Hematopoietic multipotent progenitor cell treated with erythropoietin and hydrocortisone succinate and interleukin-3 and kit ligand, for 17 days (in vitro differentiated cells): ENCODE measurements around the gene PDF.
A peak's percentile ranks its signal among the peaks of the same experiment; 100 is the strongest.
"Not testable (repeated sequence)": the region's sequence is repeated elsewhere in the genome, so short reads cannot be mapped to it uniquely, and the experiment has no call there.

Source experiments
- DNase-seq: peaks from one replicate; pipeline ENCODE4 v3.0.0-alpha.2; 2015; ENCODE audit warnings: low spot score

PDF gene, protein sequence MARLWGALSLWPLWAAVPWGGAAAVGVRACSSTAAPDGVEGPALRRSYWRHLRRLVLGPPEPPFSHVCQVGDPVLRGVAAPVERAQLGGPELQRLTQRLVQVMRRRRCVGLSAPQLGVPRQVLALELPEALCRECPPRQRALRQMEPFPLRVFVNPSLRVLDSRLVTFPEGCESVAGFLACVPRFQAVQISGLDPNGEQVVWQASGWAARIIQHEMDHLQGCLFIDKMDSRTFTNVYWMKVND

DNA sequence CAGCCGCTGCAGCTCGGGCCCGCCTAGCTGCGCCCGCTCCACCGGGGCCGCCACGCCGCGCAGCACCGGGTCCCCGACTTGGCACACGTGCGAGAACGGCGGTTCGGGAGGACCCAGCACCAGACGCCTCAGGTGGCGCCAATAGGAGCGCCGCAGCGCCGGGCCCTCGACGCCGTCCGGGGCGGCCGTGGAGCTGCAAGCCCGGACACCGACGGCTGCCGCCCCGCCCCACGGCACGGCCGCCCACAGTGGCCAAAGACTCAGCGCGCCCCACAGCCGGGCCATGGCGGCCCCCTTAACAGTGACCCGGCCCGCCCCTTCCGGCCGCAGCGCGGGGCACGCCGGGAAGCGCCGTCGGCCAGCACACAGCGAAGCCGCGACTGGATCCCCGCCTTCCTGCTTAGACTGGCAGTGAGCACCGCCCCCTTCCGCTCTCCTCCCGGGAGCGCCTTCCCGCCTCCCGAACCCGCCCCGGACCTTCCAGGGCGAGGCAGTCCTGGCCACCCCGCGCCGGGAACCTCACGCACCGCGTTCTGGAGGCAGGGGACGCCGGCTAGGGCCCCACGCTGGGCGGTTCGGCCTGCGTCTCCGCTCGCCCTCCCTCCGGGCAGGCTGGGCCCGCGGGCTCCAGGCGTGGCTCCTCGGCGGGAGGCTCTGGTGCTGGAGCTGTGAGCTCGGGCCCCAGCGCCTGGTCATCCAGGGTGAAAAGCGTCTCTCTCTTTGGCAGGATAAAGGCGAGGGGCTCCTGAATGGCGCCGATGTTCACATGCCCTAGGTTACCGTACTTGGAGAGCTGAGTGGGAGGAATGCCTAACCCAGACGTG, at the start of gene PDF:
Gene PDF (minus strand): TSS at position 303 of the 824 bp plus-strand sequence. CDS start 18 bp downstream, at position 285.
- DNase-seq = peak; percentile 89

DNA sequence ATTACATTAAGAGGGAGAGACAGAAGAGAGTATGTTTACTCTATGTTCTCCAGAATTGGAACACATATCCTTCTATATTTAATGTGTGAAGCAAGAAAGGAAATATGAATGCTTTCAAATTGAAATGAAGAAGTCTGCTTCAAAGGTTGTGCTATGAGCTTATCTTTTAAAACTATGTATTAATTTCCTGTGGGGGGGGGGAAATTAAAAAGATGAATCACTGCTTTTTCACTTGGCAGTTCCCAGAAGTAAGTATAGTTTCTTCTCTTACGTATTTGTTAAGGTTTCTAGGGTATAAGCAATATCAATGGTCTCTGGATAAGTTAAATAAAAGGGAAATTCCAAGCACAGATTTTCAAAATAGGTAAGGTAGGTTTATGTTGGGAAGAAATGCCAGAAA, 48.4 kb upstream of the PDF start:
- no peak for DNase-seq

DNA sequence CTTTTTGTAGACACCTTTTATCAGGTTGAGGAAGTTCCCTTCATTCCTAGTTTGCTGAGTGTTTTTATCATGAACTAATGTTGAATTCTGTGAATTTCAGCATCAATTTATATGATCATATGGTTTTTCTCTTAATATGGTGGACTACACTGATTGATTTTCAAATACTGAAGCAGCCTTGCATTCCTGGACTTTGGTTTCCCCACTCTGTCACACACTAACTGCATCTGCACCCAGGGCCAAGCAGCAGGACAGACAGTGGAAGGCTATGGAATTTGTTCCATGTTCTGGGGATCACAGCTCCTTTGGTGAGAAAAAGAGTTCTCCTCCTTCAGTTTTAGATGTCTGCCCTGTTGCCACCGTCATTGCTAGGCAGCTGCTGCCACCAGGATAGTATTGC, 47.6 kb upstream of the PDF start:
- DNase-seq = no peak

DNA sequence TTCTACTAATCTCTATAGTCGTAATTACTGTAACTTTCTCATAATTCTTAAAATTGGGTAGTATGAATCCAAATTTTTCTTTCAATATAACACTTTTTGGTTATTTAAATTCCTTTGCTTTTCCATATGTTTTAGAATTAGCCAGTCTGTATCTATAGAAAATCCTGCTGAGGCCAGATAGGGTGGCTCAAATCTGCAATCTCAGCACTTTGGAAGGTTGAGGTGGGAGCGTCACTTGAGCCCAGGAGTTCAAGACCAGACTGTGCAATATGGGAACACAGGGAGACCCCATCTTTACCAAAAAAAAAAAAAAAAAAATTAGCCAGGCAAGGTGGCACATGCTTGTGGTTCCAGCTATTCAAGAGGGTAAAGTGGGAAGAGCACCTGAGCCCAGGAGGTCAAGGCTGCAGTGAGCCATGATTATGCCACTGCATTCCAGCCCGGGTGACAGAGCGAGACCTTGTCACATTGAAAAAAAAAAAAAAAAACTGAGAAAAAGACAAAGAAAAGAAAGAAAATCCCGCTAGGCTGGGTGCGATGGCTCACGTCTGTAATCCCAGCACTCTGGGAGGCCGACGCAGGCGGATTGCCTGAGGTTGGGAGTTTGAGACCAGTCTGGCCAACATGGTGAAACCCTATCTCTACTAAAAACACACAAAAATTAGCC, 46.1 kb upstream of the PDF start:
- DNase-seq = no peak

DNA sequence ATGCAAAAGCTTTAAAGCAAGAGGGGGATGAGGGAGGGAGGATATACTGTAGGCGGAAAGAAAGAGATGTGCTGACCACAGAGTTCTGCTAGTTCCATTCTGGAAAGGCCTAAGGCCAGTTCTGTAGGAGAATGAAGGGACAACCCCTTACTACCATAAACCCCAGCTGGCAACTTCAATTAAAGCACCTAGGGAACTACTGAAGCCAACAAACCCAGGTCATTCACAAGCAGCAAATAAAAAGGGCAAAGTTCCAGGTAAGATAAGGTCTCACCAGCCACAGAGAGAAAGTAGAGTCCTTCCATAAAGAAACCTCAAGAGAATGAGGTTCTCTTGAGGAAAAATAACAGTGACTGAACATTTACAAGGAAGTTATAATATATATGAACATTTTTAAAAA, 42.6 kb upstream of the PDF start:
- no peak for DNase-seq

DNA sequence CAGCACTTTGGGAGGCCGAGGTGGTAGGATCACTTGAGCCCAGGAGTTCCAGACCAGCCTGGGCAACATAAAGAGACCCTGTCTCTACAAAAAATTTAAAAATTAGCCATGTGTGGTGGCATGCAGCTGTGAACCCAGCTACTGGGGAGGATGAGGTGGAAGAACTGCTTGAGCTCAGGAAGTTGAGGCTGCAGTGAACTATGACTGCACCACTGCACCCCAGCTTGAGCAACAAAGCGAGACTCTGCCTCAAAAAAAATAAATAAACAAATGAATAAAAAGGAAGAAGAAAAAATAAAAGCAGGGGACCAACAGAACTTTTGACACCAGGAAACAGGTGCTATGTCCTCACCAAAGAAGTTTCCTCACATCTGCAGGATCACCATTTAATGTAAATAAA, 41.2 kb upstream of the PDF start:
- DNase-seq = no peak

DNA sequence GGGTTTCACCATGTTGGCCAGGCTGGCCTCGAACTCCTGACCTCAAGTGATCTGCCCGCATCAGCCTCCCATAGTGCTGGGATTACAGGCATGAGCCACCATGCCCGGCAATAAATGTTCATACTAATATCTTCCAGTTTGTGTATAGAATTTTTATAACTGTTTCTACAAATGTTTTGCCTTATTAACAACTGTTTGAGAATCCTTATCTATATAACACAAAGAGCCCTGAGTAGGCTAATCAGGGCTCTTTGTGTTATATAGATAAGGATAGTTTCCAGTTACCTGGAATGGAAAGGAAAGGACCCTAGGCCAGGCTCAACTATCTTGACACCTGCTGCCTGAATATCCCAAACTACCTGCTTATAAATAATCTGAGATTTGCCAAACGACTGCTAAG, 38.5 kb upstream of the PDF start:
- no peak for DNase-seq

DNA sequence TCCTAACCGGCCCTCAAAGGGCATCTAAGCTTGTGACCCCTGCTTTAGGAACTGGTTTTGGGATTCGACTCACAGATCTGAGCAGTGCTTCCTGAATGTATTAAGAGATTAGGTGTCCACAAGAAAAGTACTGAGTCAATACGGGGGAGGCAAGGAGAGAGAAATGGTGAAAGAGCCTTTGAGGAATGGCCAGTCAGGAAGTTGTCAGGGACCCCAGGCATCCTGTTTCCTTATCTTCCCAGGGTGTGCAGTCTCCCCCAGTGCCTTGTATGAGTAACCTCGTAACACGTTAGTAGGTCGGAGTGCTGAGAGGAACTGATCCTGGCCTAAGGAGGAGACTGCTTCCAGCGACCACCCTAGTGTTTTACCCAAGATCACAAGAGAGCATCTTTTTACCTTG, 37.6 kb upstream of the PDF start:
- DNase-seq = no peak

DNA sequence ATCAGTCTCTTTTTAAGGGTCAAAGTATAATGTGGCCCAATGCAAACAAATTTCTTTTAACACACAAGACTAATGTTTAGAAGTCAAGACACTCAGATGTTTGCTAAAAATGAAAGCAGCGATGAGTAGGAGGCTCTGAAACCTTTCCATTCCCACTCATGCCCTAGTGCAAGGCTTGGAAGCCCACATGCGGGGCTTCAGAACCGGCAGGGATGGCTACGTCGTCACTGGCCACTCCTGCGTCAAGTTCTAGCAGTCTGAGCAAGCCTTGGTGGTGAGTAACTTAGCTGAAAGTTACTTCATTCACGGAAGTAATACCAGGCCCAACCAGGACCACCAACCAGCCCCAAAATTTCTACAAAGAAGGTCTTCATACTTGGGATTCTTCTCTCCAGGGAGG, 36.0 kb upstream of the PDF start:
- no peak for DNase-seq

DNA sequence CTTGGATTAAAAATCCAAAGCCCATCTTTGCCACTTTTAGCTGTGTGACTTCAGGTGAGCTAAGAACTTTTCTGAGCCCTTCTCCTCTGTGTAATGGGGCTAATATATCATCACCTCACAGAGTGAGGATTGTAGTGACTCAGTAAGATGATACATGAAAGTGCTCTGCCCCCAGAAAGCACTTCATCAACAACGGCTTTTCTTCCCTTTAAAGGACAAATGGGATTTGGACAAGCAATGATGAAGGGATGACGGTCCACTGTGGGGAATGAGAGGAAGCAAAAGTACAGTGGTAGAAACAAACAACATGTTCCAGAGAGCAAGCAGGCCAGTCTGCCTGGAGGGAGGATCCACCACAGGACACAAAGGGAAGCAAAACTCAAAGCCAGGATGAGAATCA, 35.5 kb upstream of the PDF start:
- no peak for DNase-seq

DNA sequence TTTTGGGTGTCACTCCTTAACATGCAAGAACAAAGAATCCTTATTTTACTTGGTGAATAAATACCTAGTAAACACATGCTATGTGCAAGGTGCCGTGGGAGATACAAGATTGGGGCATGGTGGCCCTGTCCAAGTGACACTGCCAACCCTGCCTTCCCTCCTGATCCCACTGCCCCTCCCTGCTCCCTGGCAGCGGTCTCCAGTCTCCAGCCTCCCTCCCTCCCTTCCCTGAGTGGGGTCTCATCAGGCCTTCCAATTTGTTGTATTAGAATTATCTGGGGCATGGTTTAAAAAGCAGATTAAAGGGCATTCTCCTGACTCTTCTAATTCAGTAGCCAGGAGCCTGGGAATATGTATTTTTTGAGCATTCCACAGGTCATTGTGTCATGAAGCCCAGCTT, 33.7 kb upstream of the PDF start:
- no peak for DNase-seq

DNA sequence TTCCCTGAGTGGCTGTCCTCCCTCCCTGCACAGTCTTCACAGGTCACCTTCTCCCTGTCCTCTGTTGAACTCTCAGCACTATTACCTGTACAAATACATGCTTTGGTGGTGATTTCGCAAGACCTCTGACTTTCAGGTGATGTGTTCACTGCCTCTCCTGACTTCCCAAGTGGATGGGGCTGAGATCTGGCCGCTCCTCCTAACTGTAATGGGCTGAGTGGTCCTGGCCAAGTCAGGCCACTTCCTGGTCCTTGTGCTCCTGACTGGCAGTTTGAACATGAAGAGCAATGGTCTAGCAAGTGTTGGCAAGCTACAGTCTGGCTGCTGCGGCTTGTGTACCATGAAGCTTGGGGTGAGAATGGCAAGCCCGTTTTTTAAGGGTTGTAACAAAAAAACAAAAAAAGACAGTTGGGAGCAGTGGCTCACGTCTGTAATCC, 32.9 kb upstream of the PDF start:
- DNase-seq = no peak

DNA sequence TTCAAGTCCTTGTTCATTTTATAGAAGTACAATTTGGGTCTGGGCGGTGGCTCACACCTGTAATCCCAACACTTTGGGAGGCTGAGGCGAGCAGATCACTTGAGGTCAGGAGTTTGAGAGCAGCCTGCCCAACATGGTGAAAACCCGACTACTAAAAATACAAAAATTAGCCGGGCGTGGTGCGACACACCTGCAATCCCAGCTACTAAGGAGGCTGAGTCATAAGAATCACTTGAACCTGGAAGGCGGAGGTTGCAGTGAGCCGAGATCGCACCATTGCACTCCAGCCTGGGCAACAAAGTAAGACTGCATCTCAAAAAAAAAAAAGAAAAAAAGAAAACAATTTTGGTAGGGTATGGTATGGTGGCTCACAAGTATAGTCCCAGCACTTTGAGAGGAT, 29.7 kb upstream of the PDF start:
- not testable (repeated sequence) for DNase-seq

DNA sequence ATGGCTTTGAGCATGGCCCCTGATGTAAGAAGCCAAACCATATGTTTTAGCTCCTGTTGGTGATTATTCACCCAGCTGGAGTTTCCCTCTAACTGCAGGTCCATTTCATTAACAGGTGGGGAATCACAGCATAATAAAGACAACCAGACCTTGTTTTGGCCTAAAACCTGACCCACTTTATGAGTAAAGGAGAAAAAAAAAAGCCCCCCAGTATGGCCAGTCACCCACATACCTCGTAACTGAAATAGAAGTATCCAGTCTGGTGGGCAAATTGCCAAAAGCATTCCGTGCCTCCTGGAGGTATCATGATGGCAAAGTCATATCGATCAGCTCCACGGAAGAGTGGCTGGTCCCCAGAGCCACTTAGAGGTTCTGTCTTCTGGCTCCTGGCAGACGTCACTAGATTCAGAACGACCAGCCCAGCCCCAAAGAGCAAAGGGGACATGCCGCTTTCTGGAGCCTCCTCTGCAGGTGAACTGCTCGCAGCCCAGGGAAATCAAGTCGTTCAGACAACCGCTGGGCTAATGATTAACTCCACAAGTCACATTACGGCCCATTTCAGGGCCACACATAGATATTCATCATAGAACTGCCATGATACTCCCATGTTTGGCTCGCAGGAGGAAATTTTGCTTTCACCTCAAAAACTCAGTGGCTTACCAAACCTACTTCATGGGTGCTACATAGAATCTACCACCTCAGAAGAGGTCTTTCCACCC, 21.1 kb upstream of the PDF start, which contains the start of gene TMED6:
Gene TMED6 (minus strand): TSS at position 478 of the 719 bp plus-strand sequence. CDS start 33 bp downstream, at position 445.
- no peak for DNase-seq

DNA sequence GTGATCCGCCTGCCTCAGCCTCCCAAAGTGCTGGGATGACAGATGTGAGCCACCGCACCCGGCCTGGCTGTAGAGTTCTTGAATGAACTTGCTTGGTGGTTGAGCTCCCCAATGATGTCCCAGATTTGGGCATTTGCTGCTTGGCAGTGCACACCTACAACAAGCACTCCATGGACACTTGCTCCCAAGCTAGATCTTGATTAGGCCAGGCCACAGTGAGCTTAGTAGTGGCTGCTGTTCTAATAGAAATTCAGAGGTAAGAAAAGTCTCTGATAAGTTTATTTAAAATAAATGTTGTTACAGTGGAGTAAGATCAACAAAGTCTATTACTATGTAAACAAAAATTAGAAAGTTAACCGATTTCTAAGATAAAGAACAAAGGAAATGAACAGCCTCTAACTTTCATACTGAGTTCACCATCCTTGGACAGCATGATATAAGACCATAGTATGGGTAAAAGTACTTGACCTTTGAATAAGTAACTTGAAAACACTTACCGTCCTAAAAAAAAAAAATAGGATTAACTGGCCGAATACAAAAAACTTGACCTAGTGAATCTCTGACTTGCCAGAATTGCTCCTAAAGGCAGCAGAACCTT, 20.2 kb upstream of the PDF start:
- DNase-seq = no peak

DNA sequence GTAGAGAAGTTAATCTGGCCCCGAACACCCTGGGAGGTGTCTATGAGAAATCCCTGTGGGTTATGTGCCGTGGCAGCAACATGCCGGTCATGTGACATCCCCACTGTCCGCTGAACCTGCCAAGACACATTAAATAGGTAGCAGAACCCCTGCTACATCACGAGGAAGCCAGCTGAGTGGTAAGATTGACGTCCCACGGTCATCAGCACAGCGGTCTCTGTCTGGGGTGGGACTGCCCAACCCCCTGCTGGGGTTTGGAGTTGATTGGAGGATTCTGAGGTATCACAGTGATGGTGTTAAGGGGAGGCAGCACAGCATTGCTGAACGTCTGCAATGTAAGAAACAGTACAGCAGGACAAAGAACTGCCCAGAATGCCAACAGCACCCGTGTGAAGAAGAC, 19.1 kb upstream of the PDF start:
- no peak for DNase-seq

DNA sequence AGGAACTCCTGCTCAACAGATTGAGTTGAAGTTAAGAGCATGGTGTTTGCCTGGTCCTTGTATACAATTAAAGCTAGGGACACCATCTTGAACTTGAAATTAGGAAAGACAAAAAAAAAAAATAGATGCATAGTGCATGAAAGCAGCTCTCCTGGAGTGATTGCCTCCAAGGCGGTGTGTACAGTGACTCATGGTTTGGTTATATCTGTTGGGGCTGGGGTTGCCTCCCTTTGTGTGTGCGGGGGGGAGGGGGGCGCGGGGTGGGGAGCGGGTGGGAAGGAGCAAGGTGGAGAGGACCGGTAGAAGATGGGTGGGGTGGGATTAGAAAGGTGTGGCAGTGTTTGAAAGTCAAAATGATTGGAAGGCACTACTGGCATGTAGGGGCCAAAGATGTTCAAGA, 17.8 kb upstream of the PDF start:
- no peak for DNase-seq

DNA sequence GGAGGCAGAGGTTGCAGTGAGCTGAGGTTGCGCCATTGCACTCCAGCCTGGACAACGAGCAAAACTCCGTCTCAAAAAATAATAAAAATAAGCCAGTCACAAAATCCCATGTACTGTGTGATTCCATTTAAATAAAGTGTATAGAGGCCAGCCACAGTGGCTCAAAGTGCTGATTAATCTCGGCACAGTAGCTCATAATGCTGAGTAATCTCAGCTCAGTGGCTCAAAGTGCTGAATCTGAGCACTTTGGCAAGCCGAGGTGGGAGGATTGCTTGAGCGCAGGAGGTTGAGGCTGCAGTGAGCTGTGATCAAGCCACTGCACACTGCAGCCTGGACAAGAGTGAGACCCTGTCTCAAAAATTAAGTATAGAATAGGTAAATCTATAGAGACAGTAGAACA, 16.3 kb upstream of the PDF start:
- no peak for DNase-seq

DNA sequence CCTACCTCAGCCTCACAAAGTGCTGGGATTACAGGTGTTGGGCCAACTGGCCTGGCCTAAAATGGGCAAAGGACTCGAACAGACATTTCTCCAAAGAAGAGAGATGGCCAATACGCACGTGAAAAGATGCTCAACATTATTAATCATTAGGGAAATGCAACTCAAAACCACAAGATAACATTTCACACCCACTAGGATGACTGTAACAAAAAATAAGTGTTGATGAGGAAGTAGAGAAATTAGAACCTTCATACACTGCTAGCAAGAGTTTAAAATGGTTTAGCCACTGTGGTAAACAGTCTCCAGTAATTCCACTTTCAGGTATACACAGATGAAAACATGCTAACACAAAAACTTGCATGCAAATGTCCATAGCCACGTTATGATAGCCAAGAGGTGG, 15.5 kb upstream of the PDF start:
- DNase-seq = no peak

DNA sequence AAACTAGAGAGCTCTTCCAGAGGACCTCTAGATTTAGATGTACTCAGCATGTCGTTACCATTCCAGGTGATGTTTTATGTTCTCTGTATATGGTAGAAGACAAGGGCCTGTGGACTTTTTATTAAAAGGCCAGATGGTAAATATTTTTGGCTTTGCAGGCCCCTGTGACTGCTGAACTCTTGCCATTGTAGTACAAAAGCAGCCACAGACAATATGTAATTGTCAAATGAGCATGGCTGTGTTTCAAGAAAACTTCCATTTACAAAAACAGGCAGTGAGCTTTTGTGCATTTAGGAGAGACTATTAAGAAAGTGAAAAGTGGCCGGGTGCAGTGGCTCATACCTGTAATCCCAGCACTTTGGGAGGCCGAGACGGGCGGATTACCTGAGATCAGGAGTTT, 13.8 kb upstream of the PDF start:
- DNase-seq = no peak

DNA sequence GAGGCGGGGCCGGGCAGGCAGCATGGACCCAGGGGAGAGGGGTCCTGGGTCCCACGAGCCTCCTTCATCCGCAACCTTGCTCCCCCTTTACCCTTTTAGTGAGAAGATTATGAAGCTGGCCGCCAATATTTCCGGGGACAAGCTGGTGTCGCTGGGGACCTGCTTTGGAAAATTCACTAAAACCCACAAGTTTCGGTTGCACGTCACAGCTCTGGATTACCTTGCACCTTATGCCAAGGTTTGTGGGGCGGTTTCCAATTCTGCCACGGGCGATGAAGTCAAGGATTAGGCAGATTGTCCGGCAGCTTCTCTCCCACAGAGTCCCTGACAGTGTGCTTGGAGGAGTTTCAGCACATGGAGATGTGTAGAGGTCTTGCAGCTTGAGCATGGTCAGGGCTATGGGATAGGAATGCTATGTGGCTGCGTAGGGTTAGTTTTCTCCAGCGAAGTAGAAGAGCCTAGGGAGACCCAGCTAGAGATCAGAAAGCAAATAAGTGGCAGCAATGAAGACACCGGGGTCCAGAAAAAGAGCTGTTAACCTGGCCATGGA, 9.8 kb upstream of the PDF start:
- peak; percentile 38 for DNase-seq
